ENCODE results near the gene IQSEC3.

Gene IQSEC3

GRCh38 chr12:104551-105081 lies 38.0 kb downstream of the IQSEC3 start (continued):
- TF ChIP-seq, protein P1, sequence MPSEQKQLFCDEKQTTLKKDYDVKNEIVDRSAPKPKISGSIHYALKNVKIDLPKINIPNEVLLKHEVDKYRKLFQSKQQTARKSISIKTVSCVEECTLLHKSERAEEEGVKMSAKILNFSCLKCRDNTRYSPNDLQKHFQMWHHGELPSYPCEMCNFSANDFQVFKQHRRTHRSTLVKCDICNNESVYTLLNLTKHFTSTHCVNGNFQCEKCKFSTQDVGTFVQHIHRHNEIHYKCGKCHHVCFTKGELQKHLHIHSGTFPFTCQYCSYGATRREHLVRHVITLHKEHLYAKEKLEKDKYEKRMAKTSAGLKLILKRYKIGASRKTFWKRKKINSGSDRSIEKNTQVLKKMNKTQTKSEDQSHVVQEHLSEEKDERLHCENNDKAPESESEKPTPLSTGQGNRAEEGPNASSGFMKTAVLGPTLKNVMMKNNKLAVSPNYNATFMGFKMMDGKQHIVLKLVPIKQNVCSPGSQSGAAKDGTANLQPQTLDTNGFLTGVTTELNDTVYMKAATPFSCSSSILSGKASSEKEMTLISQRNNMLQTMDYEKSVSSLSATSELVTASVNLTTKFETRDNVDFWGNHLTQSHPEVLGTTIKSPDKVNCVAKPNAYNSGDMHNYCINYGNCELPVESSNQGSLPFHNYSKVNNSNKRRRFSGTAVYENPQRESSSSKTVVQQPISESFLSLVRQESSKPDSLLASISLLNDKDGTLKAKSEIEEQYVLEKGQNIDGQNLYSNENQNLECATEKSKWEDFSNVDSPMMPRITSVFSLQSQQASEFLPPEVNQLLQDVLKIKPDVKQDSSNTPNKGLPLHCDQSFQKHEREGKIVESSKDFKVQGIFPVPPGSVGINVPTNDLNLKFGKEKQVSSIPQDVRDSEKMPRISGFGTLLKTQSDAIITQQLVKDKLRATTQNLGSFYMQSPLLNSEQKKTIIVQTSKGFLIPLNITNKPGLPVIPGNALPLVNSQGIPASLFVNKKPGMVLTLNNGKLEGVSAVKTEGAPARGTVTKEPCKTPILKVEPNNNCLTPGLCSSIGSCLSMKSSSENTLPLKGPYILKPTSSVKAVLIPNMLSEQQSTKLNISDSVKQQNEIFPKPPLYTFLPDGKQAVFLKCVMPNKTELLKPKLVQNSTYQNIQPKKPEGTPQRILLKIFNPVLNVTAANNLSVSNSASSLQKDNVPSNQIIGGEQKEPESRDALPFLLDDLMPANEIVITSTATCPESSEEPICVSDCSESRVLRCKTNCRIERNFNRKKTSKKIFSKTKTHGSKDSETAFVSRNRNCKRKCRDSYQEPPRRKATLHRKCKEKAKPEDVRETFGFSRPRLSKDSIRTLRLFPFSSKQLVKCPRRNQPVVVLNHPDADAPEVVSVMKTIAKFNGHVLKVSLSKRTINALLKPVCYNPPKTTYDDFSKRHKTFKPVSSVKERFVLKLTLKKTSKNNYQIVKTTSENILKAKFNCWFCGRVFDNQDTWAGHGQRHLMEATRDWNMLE (tag by site-specific recombination; conservative IDR thresholded peaks at IDR 0.05; ENCODE audit: low read depth): no peak
- no peak for TF ChIP-seq ZNF16 (tag by site-specific recombination; IDR thresholded peaks at IDR 0.05; ENCODE audit: low read depth)
- TF ChIP-seq, protein P2, sequence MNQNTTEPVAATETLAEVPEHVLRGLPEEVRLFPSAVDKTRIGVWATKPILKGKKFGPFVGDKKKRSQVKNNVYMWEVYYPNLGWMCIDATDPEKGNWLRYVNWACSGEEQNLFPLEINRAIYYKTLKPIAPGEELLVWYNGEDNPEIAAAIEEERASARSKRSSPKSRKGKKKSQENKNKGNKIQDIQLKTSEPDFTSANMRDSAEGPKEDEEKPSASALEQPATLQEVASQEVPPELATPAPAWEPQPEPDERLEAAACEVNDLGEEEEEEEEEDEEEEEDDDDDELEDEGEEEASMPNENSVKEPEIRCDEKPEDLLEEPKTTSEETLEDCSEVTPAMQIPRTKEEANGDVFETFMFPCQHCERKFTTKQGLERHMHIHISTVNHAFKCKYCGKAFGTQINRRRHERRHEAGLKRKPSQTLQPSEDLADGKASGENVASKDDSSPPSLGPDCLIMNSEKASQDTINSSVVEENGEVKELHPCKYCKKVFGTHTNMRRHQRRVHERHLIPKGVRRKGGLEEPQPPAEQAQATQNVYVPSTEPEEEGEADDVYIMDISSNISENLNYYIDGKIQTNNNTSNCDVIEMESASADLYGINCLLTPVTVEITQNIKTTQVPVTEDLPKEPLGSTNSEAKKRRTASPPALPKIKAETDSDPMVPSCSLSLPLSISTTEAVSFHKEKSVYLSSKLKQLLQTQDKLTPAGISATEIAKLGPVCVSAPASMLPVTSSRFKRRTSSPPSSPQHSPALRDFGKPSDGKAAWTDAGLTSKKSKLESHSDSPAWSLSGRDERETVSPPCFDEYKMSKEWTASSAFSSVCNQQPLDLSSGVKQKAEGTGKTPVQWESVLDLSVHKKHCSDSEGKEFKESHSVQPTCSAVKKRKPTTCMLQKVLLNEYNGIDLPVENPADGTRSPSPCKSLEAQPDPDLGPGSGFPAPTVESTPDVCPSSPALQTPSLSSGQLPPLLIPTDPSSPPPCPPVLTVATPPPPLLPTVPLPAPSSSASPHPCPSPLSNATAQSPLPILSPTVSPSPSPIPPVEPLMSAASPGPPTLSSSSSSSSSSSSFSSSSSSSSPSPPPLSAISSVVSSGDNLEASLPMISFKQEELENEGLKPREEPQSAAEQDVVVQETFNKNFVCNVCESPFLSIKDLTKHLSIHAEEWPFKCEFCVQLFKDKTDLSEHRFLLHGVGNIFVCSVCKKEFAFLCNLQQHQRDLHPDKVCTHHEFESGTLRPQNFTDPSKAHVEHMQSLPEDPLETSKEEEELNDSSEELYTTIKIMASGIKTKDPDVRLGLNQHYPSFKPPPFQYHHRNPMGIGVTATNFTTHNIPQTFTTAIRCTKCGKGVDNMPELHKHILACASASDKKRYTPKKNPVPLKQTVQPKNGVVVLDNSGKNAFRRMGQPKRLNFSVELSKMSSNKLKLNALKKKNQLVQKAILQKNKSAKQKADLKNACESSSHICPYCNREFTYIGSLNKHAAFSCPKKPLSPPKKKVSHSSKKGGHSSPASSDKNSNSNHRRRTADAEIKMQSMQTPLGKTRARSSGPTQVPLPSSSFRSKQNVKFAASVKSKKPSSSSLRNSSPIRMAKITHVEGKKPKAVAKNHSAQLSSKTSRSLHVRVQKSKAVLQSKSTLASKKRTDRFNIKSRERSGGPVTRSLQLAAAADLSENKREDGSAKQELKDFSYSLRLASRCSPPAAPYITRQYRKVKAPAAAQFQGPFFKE (tag by site-specific recombination; IDR thresholded peaks at IDR 0.05; ENCODE audit: borderline replicate concordance): no peak

GRCh38 chr12:105696-106095 lies 39.1 kb downstream of the IQSEC3 start:
- H3K4me3 ChIP-seq (ENCODE audit: low read depth, low read length): no peak overlapping the region
- TF ChIP-seq, protein P3, sequence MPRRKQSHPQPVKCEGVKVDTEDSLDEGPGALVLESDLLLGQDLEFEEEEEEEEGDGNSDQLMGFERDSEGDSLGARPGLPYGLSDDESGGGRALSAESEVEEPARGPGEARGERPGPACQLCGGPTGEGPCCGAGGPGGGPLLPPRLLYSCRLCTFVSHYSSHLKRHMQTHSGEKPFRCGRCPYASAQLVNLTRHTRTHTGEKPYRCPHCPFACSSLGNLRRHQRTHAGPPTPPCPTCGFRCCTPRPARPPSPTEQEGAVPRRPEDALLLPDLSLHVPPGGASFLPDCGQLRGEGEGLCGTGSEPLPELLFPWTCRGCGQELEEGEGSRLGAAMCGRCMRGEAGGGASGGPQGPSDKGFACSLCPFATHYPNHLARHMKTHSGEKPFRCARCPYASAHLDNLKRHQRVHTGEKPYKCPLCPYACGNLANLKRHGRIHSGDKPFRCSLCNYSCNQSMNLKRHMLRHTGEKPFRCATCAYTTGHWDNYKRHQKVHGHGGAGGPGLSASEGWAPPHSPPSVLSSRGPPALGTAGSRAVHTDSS (tag by site-specific recombination; IDR thresholded peaks at IDR 0.05): no peak
- no peak for TF ChIP-seq ZNF114 (tag by site-specific recombination; IDR thresholded peaks at IDR 0.05)
- no peaks in the 10 kb centered on the region; the same call in 1 of the 2 replicates for H3K4me1 ChIP-seq (ENCODE audit: control insufficient read depth, insufficient read depth, low read length)
- ChIA-PET CTCF (no interaction called here), POLR2A (no interaction called here)
- H3K27ac ChIP-seq (ENCODE audit: extremely low read depth, low read depth, low read length): no peak overlapping the region
- H3K9me3 ChIP-seq (ENCODE audit: control insufficient read depth, insufficient read depth, low read depth, low read length): no peaks in the 10 kb centered on the region
- H3K36me3 ChIP-seq (ENCODE audit: control insufficient read depth in 2 of 2, insufficient read depth in 1 of 2, low read length in 2 of 2): no peaks in the 10 kb centered on the region

GRCh38 chr12:106118-106591 lies 39.6 kb downstream of the IQSEC3 start:
- ChIA-PET POLR2A (no interaction called here), CTCF (no interaction called here)
- no peaks in the 10 kb centered on the region for H3K9me3 ChIP-seq (ENCODE audit: control insufficient read depth, insufficient read depth, low read depth, low read length)
- H3K27ac ChIP-seq (ENCODE audit: extremely low read depth, low read depth, low read length): no peak overlapping the region
- H3K36me3 ChIP-seq (ENCODE audit: control insufficient read depth in 2 of 2, insufficient read depth in 1 of 2, low read length in 2 of 2): no peaks in the 10 kb centered on the region
- TF ChIP-seq GLI4 (tag by site-specific recombination; IDR thresholded peaks at IDR 0.05): 0 out of 2 replicates have a peak, but pooled peaks have one; percentile 58
- TF ChIP-seq PRDM1 (tag by site-specific recombination; IDR thresholded peaks at IDR 0.05): 0 out of 2 replicates have a peak, but pooled peaks have one; percentile 20
- no peak for TF ChIP-seq ZNF148 (tag by site-specific recombination; IDR thresholded peaks at IDR 0.05; ENCODE audit: borderline replicate concordance)
- no peaks in the 10 kb centered on the region; the same call in 1 of the 2 replicates for H3K4me1 ChIP-seq (ENCODE audit: control insufficient read depth, insufficient read depth, low read length)
- H3K4me3 ChIP-seq (ENCODE audit: low read depth, low read length): no peak overlapping the region
